Stimulated activated CD4-positive, alpha-beta T cell treated with anti-CD3 and anti-CD28 coated beads, Interleukin-4, amount 100 ng/mL, for 24 hours (primary cell): Measurements from ENCODE around the gene SGMS1.

Experiments used
- DNase-seq: peaks from one replicate; pipeline ENCODE4 v3.0.0-alpha.2; 2020

Gene SGMS1

DNA sequence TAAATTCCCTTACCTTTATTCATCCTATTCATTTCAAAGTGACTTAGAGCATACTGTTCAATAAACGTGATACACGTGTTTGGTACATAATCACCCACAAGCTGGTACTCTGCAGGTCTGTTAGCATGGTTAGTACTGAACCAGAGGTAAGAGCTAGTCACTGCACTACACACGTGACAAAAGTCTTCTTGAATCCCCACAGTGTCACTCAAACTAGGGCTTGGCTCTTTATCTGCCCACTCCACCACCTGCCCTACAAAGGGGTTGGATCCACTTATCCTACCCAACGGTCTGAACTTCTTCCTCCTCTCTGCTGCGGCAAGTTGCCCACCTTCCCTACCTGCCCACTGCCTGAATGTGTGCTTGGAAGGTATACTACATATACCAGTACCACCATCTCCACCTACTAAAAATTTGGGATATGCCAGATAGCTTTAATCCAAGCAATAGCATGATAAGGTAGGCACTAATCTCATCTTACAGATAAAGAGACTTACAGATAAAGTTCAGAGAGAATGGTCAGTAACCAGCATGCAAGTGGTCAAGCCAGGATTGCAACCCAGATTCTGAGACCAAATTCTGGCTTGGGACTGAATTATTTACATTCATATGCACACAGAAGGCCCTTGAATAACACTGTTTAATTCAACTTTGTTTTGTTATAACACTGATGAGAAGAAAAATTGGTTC lies 92.2 kb downstream of the SGMS1 start:
- no peak for DNase-seq

DNA sequence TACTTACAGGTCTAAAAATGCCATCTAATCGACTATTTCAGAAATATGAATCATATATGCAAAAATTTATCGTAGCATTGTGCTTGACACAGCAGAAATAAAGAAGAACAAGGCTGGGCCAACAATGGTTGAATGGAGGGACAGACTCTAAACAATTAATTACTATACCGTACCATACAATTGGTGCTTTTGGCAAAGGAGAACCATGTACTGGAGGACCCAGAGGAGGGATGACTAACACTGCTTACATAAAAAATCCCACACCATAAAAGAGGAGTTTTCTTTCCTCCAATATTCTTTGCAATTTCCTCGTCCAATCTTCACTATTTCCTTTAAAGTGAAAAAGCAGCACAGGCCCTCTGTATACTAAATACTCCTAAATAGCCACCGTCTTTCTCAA lies 94.1 kb downstream of the SGMS1 start:
- no peak for DNase-seq

GRCh38 chr10:50528206-50528605 lies 95.5 kb downstream of the SGMS1 start:
- DNase-seq, result no peak

DNA sequence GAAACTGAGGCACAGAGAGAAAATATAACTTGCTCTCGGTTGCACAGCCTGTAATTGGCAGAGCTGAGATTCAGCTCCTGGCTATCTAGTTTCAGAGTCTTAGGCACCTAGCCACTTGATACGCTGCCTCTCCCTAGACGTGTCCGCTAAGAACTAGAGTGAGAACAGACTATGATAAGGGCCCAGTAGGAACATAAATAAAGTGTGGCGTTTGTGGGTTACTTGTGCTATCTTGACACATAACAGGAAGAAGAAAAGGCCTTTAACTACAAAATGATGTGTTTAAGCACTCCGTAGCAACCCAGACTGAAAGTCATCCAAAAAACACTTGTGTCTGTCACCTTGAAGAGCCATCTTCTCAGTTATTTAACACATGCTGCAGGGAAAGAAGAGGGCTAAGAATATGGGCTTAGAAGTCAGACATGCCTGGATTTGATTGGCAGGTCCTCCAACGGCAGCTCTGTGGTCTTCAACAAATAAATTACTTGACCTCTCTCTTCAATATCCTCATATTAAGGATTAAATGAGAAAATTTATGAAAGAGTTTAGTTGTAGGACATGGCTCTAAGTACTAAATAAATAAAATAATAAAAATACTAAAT lies 96.2 kb downstream of the SGMS1 start:
- DNase-seq, result no peak

DNA sequence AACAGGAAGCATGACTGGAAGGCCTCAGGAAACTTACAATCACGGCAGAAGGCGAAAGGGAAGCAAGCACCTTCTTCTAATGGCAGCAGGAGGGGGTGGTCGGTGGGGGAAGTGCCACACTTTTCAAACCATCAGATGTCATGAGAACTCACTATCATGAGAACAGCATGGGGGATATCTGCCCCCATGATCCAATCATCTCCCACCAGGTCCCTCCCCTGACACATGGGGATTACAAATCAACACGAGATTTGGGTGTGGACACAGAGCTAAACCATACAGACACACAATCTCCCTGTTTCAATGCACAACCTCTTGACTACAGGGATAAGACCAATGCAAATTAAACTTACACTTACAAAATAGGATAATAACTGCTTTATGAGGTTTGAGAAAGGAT lies 97.6 kb downstream of the SGMS1 start:
- no peak for DNase-seq

- no peak for DNase-seq
Measured at GRCh38 chr10:50523357-50523756, 100.4 kb downstream of the SGMS1 start.

DNA sequence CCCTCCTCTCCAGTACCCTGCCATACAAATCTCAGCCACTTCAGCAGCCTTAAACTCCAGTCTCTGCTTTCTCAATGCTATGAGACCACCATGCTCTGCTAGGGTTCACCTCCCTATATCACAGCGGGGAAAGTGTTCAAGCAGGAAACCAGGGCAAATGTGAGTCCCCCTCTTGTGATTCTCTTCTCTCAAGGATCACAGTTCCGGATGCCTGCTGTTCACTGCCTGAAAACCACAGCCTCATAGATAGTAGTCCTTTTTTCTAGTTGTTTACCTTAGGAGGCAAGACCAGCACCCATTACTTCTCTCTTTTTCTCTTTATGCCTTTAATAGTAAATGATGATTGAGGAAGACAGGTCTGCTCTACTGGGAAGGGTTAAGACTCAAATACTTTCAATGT lies 100.8 kb downstream of the SGMS1 start:
- no peak for DNase-seq

DNA sequence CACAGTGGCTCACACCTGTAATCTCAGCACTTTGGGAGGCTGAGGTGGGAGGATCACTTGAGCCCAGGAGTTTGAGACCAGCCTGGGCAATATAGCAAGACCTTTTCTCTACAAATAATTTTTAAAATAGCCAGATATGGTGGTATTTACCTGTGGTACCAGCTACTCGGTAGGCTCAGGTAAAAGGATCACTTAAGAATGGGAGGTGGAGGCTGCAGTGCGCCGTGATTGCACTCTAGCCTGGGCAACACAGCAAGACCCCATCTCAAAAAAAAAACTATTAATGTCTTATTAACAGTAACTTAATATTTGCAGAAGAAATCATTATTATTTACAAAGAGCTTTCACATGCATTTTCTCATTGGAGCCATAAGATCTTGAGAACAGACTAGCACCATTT lies 103.6 kb downstream of the SGMS1 start:
- no peak for DNase-seq

GRCh38 chr10:50517626-50518025 lies 106.1 kb downstream of the SGMS1 start:
- no peak for DNase-seq

DNA sequence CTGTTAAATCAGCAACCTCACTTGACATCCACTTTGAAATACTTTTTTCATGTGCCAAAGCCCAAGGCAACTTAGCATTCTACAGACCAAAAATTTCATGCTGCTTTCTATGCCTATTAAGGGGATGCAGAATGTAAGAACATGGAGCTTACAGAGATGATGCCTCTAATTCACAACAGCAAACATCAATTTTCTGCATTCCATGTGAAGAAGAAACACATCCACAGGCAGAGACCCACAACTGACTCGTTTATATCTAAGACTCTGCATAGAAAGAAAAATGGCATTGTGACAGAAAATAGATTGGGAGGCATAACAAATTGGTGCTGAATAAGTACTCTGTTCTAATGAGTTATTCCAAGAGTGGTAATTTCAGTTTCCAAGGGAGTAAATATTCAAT lies 107.6 kb downstream of the SGMS1 start:
- no peak for DNase-seq

DNA sequence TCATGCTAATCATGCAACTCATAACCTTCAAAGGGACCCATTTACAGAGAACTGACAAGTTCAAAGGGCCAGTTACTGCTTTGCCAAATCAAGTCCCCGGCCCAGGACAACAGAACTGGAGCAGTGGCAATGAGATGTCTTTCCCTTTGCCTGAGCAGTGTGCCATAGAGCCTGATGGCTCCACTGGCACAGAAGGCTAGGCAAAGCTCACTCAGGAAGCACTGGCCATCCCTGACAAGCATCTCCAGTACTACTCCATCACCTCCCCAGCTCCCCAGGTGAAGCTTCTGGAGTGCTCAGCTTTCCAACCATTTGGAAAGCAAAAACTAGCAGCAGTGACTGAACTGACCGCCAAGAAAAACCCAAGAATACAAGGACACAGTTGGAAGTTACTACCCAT lies 108.3 kb downstream of the SGMS1 start:
- DNase-seq, result no peak

- DNase-seq, result no peak
Measured at GRCh38 chr10:50514995-50515394, 108.8 kb downstream of the SGMS1 start.

GRCh38 chr10:50513956-50514355 lies 109.8 kb downstream of the SGMS1 start:
- no peak for DNase-seq

GRCh38 chr10:50512743-50513416 lies 110.9 kb downstream of the SGMS1 start:
- peak; percentile 30 for DNase-seq

- no peak for DNase-seq
Measured at GRCh38 chr10:50512214-50512595, 111.6 kb downstream of the SGMS1 start.

- DNase-seq, result peak; percentile 33
Measured at GRCh38 chr10:50511492-50512213, 112.1 kb downstream of the SGMS1 start.

GRCh38 chr10:50510517-50511473 lies 113.0 kb downstream of the SGMS1 start:
- DNase-seq, result no peak

DNA sequence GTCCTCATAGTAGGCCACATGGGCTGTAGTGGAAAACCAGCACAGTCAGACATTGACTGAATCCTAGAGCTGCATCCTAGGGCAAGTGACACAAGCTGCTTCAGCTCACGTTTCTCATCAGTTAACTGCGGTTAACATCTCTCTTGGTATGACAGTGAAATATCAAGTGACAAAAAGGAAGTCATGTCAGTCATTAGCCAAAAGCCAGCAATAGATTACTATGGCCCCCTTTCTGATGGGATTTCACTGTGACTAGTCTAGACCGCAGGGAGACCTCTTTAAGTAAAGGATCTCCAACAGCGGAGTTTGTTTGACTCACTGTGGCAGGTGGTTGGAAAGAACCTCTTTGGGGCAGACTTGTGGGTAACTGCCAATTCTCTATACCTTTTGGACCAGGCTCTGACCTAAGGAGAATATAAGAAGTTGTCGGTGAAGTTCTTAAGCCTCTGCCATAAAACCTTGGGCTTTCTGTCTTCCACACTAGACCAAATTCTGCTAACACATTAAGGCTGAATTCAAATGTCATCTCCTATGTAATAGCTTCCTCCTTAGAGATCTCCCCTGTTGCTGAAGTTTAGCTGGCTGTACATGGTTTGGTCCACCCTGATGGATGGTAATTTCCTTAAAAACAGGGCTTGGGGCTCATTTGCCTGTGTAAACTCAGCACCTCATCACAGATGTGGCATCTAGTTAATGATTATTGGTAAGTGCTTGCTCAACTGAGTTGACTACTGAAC lies 115.3 kb downstream of the SGMS1 start:
- peak; percentile 58 for DNase-seq

- no peak for DNase-seq
Measured at GRCh38 chr10:50506861-50507573, 116.7 kb downstream of the SGMS1 start.

DNA sequence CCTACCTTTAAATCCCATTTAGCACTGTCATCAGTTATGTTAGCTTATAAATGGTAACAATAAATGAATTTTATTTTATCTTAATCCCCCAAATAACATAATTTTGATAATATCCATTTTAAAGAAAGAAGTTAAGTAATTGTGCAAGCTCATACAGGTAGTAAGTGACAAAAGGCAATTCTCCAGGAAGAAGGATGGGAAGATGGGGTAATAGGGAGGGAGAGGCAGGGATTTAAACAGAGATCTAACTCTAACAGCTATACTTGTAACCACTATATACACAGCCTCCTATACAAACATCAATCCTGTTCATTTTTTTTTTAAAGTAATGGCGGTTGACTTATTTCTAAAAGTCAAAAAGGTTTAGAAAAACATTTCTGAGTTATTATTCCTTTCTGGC lies 119.4 kb downstream of the SGMS1 start:
- DNase-seq, result no peak

GRCh38 chr10:50503661-50504320 lies 120.0 kb downstream of the SGMS1 start:
- no peak for DNase-seq
